ENCODE data around the gene DLGAP4.
"Not testable (repeated sequence)": the region's sequence is repeated elsewhere in the genome, so short reads cannot be mapped to it uniquely, and the experiment has no call there.

The DLGAP4 gene

GRCh38 chr20:36549942-36550789 is 244.0 kb downstream of the DLGAP4 start:
- peaks cover 19% of the 10 kb centered on the region for H3K4me1 Mint-ChIP-seq
- no peaks in the 10 kb centered on the region for H3K9me3 Mint-ChIP-seq
- H3K4me3 Mint-ChIP-seq, result no peak overlapping the region
- peaks cover under 1% of the 10 kb centered on the region for H3K36me3 Mint-ChIP-seq (ENCODE audit: low read depth)
- no peak for TF ChIP-seq CTCF (IDR thresholded peaks at IDR 0.05)
- H3K27ac Mint-ChIP-seq, result peak overlapping the region; percentile 83
- H3K27me3 Mint-ChIP-seq (ENCODE audit: low read depth, poor library complexity), result peaks cover 6% of the 10 kb centered on the region
- no peak for DNase-seq

- H3K27ac Mint-ChIP-seq, result peak overlapping the region; percentile 81
- no peaks in the 10 kb centered on the region for H3K36me3 Mint-ChIP-seq (ENCODE audit: low read depth)
- peak overlapping the region; percentile 16 for H3K4me3 Mint-ChIP-seq
- peaks cover 19% of the 10 kb centered on the region for H3K4me1 Mint-ChIP-seq
- peaks cover 8% of the 10 kb centered on the region for H3K27me3 Mint-ChIP-seq (ENCODE audit: low read depth, poor library complexity)
- H3K9me3 Mint-ChIP-seq, result no peaks in the 10 kb centered on the region
- no peak for DNase-seq
- no peak for TF ChIP-seq CTCF (IDR thresholded peaks at IDR 0.05)
Measured at GRCh38 chr20:36550790-36551299, 244.7 kb downstream of the DLGAP4 start.

GRCh38 chr20:36555248-36555647 is 249.1 kb downstream of the DLGAP4 start:
- Mint-ChIP-seq H3K4me3 (no peak overlapping the region), H3K27me3 (ENCODE audit: low read depth, poor library complexity) (peaks cover 6% of the 10 kb centered on the region), H3K4me1 (peaks cover 10% of the 10 kb centered on the region), H3K9me3 (no peaks in the 10 kb centered on the region), H3K27ac (no peak overlapping the region), H3K36me3 (ENCODE audit: low read depth) (no peaks in the 10 kb centered on the region)
- no peak for TF ChIP-seq CTCF (IDR thresholded peaks at IDR 0.05)
- DNase-seq, result no peak

GRCh38 chr20:36562724-36563123 is 256.6 kb downstream of the DLGAP4 start:
- H3K27me3 Mint-ChIP-seq (ENCODE audit: low read depth, poor library complexity), result peaks cover 3% of the 10 kb centered on the region
- H3K4me1 Mint-ChIP-seq, result no peaks in the 10 kb centered on the region
- peaks cover 31% of the 10 kb centered on the region for H3K36me3 Mint-ChIP-seq (ENCODE audit: low read depth)
- H3K9me3 Mint-ChIP-seq, result peaks cover 26% of the 10 kb centered on the region
- no peak overlapping the region for H3K4me3 Mint-ChIP-seq
- no peak for TF ChIP-seq CTCF (IDR thresholded peaks at IDR 0.05)
- no peak for DNase-seq
- no peak overlapping the region for H3K27ac Mint-ChIP-seq

GRCh38 chr20:36563374-36563773 is 257.2 kb downstream of the DLGAP4 start:
- Mint-ChIP-seq H3K4me3 (no peak overlapping the region), H3K36me3 (ENCODE audit: low read depth) (peaks cover 31% of the 10 kb centered on the region), H3K27ac (no peak overlapping the region), H3K27me3 (ENCODE audit: low read depth, poor library complexity) (peaks cover 3% of the 10 kb centered on the region), H3K4me1 (no peaks in the 10 kb centered on the region), H3K9me3 (peaks cover 26% of the 10 kb centered on the region)
- DNase-seq, result no peak
- TF ChIP-seq CTCF (IDR thresholded peaks at IDR 0.05), result no peak

GRCh38 chr20:36564078-36564725 is 258.1 kb downstream of the DLGAP4 start:
- H3K4me3 Mint-ChIP-seq; H3K27me3 Mint-ChIP-seq (ENCODE audit: low read depth, poor library complexity); H3K4me1 Mint-ChIP-seq; H3K27ac Mint-ChIP-seq; DNase-seq: not testable (repeated sequence)
- peaks cover 26% of the 10 kb centered on the region for H3K9me3 Mint-ChIP-seq
- peaks cover 31% of the 10 kb centered on the region for H3K36me3 Mint-ChIP-seq (ENCODE audit: low read depth)

GRCh38 chr20:36564726-36565121 is 258.6 kb downstream of the DLGAP4 start:
- not testable (repeated sequence) for H3K27ac Mint-ChIP-seq; H3K4me1 Mint-ChIP-seq; H3K4me3 Mint-ChIP-seq; H3K27me3 Mint-ChIP-seq (ENCODE audit: low read depth, poor library complexity); DNase-seq
- peaks cover 26% of the 10 kb centered on the region for H3K9me3 Mint-ChIP-seq
- H3K36me3 Mint-ChIP-seq (ENCODE audit: low read depth), result peaks cover 31% of the 10 kb centered on the region
